Measurements from ENCODE around the gene EEF2K. TPM values are rescaled to one million over a fixed set of nuclear protein-coding genes. Genes with fewer than 3 reads are reported as not detected.
"Not testable (repeated sequence)": the region's sequence is repeated elsewhere in the genome, so short reads cannot be mapped to it uniquely, and the experiment has no call there.

The EEF2K gene
- total RNA-seq, 1 donor = 9.0 TPM

DNA sequence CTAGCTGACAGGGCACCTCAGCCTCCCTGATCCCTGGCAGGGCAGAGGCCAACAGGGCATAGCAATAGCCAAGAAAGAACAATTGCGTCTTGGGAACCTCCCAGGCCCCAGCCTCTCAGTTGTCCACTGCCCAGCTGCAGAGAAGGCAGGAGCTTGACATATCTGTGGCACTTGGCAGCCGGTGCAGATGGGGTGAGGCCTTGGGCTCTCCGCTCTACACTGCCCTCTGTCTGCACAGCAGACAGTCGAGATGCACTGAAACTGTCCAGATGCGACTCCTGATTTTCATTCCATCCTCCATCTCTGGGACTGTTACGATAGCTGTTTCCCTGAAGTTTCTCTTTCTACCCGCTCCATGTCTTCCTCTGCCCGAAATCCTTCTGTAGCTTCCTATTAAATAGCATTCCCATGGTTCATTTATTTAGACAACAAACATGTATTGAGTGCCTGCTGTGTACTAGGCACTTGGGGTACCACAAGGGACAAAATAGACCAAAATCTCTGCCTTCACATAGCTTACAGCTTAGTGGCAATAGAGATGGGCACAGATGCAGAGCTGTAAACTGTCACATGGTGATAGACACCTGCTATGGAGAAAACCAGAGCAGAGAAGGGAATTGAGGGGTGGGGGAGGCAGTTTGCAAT, 94.5 kb downstream of the EEF2K start:
- peaks cover 38% of the 10 kb centered on the region for H3K4me1 ChIP-seq (ENCODE audit: insufficient read depth, low read length)
- no peaks in the 10 kb centered on the region for H3K27me3 ChIP-seq (ENCODE audit: insufficient read depth, low read length)
- H3K4me3 ChIP-seq (ENCODE audit: low read length) = no peak overlapping the region
- no peaks in the 10 kb centered on the region for H3K9me3 ChIP-seq (ENCODE audit: low read depth, low read length)

GRCh38 chr16:22301423-22301822, 95.3 kb downstream of the EEF2K start:
- H3K4me1 ChIP-seq (ENCODE audit: insufficient read depth, low read length) = peaks cover 34% of the 10 kb centered on the region
- not testable (repeated sequence) for H3K27me3 ChIP-seq (ENCODE audit: insufficient read depth, low read length); H3K4me3 ChIP-seq (ENCODE audit: low read length); H3K9me3 ChIP-seq (ENCODE audit: low read depth, low read length)

- Histone ChIP-seq H3K4me3 (ENCODE audit: low read length) (no peak overlapping the region), H3K27me3 (ENCODE audit: insufficient read depth, low read length) (no peaks in the 10 kb centered on the region)
Measured at GRCh38 chr16:22302776-22303363, 96.8 kb downstream of the EEF2K start.

GRCh38 chr16:22304411-22304810, 98.3 kb downstream of the EEF2K start:
- no peaks in the 10 kb centered on the region for H3K27me3 ChIP-seq (ENCODE audit: insufficient read depth, low read length)
- no peaks in the 10 kb centered on the region for H3K9me3 ChIP-seq (ENCODE audit: low read depth, low read length)
- H3K4me3 ChIP-seq (ENCODE audit: low read length) = no peak overlapping the region
- H3K4me1 ChIP-seq (ENCODE audit: insufficient read depth, low read length) = peaks cover 11% of the 10 kb centered on the region

More at GRCh38 chr16:22302776-22303363, 96.8 kb downstream of the EEF2K start:
- Histone ChIP-seq H3K9me3 (ENCODE audit: low read depth, low read length) (no peaks in the 10 kb centered on the region), H3K4me1 (ENCODE audit: insufficient read depth, low read length) (peaks cover 26% of the 10 kb centered on the region)

DNA sequence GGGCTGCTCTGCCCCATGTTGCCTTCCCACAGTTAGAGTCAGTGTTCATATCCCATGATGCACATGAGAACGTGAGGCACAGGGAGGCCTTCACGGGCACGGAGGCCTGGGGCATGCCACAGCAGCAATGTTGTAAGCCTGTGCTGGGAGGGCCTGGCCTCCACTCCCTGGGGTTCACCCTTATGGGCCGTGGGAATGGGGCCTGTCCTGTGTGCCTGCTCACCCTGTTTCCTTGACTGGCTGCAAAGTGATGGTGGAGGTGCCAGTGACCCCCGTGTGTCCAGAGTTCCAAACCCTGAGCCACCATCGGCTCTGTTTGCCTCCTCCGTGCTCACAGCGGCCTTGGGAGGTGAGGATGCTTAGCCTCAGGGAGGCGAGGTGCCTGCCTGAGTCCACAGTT, 100.7 kb downstream of the EEF2K start:
- no peaks in the 10 kb centered on the region for H3K9me3 ChIP-seq (ENCODE audit: low read depth, low read length)

DNA sequence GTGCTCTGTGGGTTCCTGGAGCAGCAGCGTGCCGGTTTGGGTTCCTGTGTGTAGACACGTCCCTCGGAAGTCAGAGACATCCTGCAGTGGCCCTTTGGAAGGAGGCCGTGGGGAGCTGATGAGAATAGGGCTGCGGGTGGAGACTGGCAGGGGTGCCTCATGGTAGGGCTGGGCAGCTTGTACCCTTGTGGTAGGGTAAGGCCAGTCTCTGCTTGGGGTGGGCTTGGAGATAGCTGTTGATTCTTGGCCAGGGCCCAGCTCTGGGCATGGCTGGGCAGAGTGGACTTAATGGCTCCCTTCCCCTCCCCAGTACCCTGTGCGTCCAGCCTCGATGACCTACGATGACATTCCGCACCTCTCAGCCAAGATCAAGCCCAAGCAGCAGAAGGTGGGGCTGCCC, 101.8 kb downstream of the EEF2K start:
- no peaks in the 10 kb centered on the region for H3K4me1 ChIP-seq (ENCODE audit: insufficient read depth, low read length)
- no peaks in the 10 kb centered on the region for H3K9me3 ChIP-seq (ENCODE audit: low read depth, low read length)
- no peak overlapping the region for H3K4me3 ChIP-seq (ENCODE audit: low read length)
- no peaks in the 10 kb centered on the region for H3K27me3 ChIP-seq (ENCODE audit: insufficient read depth, low read length)

More for the DNA sequence above, 100.7 kb downstream of the EEF2K start:
- no peaks in the 10 kb centered on the region for H3K27me3 ChIP-seq (ENCODE audit: insufficient read depth, low read length)
- no peak overlapping the region for H3K4me3 ChIP-seq (ENCODE audit: low read length)
- H3K4me1 ChIP-seq (ENCODE audit: insufficient read depth, low read length) = no peaks in the 10 kb centered on the region

GRCh38 chr16:22308824-22309520, 102.9 kb downstream of the EEF2K start:
- Histone ChIP-seq H3K27me3 (ENCODE audit: insufficient read depth, low read length) (no peaks in the 10 kb centered on the region), H3K4me1 (ENCODE audit: insufficient read depth, low read length) (no peaks in the 10 kb centered on the region), H3K9me3 (ENCODE audit: low read depth, low read length) (no peaks in the 10 kb centered on the region), H3K4me3 (ENCODE audit: low read length) (no peak overlapping the region)

GRCh38 chr16:22311520-22311919, 105.4 kb downstream of the EEF2K start:
- no peaks in the 10 kb centered on the region for H3K27me3 ChIP-seq (ENCODE audit: insufficient read depth, low read length)
- no peaks in the 10 kb centered on the region for H3K9me3 ChIP-seq (ENCODE audit: low read depth, low read length)
- no peak overlapping the region for H3K4me3 ChIP-seq (ENCODE audit: low read length)
- H3K4me1 ChIP-seq (ENCODE audit: insufficient read depth, low read length) = no peaks in the 10 kb centered on the region

DNA sequence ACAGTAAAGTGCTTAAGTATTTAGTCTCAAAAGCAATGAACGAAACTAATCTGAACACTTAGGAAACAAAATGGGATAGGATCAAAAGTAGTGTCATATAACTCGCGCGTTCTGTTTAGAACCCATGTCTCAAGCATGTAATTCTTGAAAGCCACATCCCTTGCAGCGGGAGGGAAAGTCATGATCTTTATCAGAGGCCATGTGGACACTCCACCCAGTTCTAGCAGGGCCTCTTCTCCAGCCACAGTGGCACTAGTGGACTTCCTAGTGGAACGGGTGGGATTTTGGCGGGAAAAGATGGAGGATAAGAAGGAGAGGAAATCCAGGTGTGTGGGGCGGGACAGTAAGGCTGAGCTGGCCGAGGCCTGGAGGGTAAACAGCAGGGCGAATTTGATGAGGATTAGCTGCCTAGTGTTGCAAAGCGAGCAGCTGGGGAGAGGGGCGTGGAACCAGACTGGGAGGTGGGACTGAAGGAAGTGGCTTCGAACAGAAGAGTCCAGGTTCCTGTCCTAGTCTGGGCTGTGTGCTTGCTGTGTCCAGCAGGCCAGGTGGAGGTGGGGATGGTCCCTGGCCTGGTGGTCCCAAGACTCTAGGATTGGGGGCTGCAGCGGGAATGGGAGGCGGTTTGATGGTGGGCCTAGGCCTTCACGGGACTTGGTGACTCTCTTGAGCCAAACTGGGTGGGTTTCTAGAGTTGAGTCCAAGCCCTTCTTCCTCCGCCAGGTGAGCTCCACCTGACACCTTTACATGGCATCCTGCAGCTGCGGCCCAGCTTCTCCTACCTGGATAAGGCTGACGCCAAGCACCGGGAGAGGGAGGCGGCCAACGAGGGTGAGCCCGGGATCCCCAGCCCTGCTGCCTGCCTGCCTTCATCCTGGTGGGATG, 107.1 kb downstream of the EEF2K start:
- Histone ChIP-seq H3K4me3 (ENCODE audit: low read length) (no peak overlapping the region), H3K9me3 (ENCODE audit: low read depth, low read length) (no peaks in the 10 kb centered on the region), H3K27me3 (ENCODE audit: insufficient read depth, low read length) (no peaks in the 10 kb centered on the region)

DNA sequence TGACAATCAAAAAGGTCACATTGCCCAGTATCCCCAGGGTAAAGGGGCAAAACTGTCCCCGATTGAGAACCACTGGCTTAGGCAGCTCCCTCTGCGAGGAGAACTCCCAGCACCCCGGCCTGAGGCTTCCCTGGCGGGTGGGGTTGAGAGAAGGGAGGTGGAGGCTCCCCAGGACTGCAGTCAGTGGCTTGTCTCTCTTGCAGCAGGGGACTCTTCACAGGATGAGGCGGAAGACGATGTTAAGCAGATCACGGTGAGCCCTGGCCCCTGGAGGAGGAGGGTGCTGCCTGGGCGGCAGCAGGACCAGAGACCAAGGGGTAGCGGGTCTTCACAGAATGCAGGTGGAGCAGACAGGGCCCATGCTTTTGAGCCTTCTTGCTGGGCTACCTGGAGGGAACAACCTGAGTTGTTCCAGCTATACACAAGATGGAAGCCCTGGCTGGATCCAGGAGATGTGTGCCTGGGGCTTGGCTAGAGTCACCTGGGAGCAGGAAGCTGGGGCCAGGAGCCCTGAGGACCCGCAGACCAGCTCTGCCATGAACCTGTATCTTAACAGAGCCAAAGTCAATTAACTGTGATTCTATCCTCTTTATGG, 107.9 kb downstream of the EEF2K start:
- Histone ChIP-seq H3K9me3 (ENCODE audit: low read depth, low read length) (no peaks in the 10 kb centered on the region), H3K4me1 (ENCODE audit: insufficient read depth, low read length) (no peaks in the 10 kb centered on the region), H3K27me3 (ENCODE audit: insufficient read depth, low read length) (no peaks in the 10 kb centered on the region), H3K4me3 (ENCODE audit: low read length) (no peak overlapping the region)

More for the DNA sequence above, 107.1 kb downstream of the EEF2K start:
- no peaks in the 10 kb centered on the region for H3K4me1 ChIP-seq (ENCODE audit: insufficient read depth, low read length)

GRCh38 chr16:22314661-22315626, 108.9 kb downstream of the EEF2K start:
- no peaks in the 10 kb centered on the region for H3K4me1 ChIP-seq (ENCODE audit: insufficient read depth, low read length)
- H3K9me3 ChIP-seq (ENCODE audit: low read depth, low read length) = no peaks in the 10 kb centered on the region
- H3K27me3 ChIP-seq (ENCODE audit: insufficient read depth, low read length) = no peaks in the 10 kb centered on the region
- no peak overlapping the region for H3K4me3 ChIP-seq (ENCODE audit: low read length)

DNA sequence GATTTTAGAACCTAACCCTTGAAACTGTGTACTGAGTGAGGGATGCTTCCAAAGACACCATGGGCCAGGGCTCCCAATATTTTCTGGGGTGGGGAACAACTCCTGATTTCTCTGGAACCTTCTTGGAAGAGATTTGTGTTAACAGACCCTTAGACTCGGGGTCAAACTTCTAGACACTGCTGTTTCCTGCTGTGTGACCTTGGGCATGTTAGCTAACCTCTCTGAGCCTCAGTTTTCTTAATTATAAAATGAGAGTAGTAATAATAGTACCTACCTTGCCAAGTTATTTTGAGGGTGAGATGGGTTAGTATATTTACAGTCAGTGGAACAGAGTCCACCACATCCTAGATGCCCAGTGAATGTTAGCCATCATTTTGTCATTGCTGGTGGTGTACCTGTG, 109.9 kb downstream of the EEF2K start:
- Histone ChIP-seq H3K4me3 (ENCODE audit: low read length) (no peak overlapping the region), H3K4me1 (ENCODE audit: insufficient read depth, low read length) (no peaks in the 10 kb centered on the region), H3K9me3 (ENCODE audit: low read depth, low read length) (no peaks in the 10 kb centered on the region), H3K27me3 (ENCODE audit: insufficient read depth, low read length) (no peaks in the 10 kb centered on the region)

GRCh38 chr16:22316411-22316811, 110.3 kb downstream of the EEF2K start:
- Histone ChIP-seq H3K27me3 (ENCODE audit: insufficient read depth, low read length) (no peaks in the 10 kb centered on the region), H3K4me3 (ENCODE audit: low read length) (no peak overlapping the region), H3K9me3 (ENCODE audit: low read depth, low read length) (no peaks in the 10 kb centered on the region), H3K4me1 (ENCODE audit: insufficient read depth, low read length) (no peaks in the 10 kb centered on the region)

Data from mononuclear cell (primary cell).